Fibroblast of villous mesenchyme (primary cell): Measurements from ENCODE around the gene DCN. TPM values are rescaled to one million over a fixed set of nuclear protein-coding genes. Genes with fewer than 3 reads are reported as not detected.

Experiments
- DNase-seq: peaks from one replicate; pipeline ENCODE4 v3.0.0-alpha.2; 2010; ENCODE audit warnings: low read depth
- H3K4me3 ChIP-seq: 2 replicates; pipeline ENCODE4 v1.5.1; 2011; ENCODE audit warnings: low read depth, mild to moderate bottlenecking, low read length
- total RNA-seq: library from RNA; depleted of rRNA; stranded (reverse); fragments of >200 nt; gene quantifications from 2 replicates; pipeline ENCODE4 v1.2.3, GENCODE V29; 2012
- TF ChIP-seq, protein P1 (sequence below): IDR thresholded peaks from 2 replicates; pipeline ENCODE4 v1.5.1; 2012; ENCODE audit warnings: low read depth, mild to moderate bottlenecking, low read length; ENCODE audit not compliant: insufficient read depth

Gene DCN
- total RNA-seq, 1 donor = 125 TPM

DNA sequence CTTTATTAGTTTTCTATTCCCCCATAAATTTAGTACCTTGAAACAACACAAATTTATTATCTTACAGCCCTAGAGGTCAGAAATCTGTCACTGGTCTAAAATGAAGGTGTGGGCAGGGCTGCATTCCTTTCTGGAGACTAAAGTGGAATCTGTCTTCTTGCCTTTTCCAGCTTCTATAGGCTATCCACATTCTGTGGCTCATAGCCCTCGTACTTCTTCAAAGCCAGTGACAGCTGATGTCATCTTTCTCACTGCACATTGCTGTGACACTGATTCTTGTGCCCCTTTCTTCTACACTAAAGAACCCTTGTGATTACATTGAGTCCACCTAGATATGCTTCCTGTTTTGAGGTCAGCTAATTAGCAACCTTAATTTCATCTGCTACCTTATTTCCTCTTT, 23.2 kb upstream of the DCN start:
- no peak overlapping the region for H3K4me3 ChIP-seq
- TF ChIP-seq, protein P1, sequence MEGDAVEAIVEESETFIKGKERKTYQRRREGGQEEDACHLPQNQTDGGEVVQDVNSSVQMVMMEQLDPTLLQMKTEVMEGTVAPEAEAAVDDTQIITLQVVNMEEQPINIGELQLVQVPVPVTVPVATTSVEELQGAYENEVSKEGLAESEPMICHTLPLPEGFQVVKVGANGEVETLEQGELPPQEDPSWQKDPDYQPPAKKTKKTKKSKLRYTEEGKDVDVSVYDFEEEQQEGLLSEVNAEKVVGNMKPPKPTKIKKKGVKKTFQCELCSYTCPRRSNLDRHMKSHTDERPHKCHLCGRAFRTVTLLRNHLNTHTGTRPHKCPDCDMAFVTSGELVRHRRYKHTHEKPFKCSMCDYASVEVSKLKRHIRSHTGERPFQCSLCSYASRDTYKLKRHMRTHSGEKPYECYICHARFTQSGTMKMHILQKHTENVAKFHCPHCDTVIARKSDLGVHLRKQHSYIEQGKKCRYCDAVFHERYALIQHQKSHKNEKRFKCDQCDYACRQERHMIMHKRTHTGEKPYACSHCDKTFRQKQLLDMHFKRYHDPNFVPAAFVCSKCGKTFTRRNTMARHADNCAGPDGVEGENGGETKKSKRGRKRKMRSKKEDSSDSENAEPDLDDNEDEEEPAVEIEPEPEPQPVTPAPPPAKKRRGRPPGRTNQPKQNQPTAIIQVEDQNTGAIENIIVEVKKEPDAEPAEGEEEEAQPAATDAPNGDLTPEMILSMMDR = no peak
- DNase-seq = no peak

DNA sequence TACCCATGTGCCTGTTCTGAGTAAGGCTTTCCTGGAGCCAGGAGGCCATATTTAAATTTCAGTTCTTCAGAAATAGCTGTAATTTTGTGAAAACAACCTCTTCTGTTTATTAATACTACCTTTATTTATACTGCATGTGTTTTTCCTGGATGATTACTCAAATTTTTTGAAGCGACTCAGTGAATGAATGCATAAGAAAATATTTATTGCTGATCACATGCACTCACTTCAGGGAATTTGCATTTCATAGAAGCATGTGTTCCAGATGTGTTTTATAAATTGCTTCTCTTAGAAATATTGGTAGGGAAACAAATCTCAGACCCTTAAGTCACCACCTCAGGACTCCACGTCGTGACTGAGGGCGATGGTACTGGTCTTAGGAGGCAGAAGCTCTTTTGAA, 21.8 kb upstream of the DCN start:
- TF ChIP-seq, protein P1 = no peak
- H3K4me3 ChIP-seq = no peak overlapping the region
- DNase-seq = no peak

DNA sequence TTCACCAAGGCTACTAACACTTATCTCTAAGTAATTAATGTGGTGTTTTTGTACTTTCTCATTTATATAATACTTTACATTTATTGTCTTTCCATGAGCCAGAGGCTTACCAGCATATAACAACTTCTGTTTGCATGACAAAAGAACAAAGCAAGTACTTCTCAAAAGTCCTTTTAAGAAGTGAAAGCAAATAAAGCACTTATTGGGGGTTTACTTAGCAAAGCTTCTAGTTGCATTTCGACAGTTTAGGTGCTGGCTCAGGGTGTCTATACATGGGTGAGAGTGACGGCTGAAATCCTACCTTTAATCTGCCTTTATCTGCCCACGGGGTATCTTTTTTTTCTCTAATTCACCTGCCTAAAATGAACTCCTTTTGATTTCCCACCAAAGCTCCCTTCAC, 21.0 kb upstream of the DCN start:
- TF ChIP-seq, protein P1 = no peak
- DNase-seq = no peak
- no peak overlapping the region for H3K4me3 ChIP-seq

DNA sequence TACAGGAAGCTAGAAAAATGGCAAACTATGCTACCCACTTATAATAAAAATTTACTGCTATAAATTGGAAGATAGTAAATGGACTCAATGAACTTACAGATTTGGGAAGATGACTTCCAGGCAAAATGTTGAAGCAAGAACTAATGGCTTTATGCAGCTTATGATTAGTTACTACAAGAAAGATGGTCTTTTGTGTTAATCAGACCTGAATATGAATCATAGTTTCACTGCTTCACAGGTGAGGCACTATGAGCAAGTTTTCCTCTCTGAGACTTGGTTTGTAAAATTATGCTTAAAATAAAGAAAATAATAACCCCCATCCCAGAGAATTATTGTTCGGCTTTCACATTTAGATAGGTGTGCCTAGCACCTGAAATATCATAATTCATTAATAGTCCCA, 19.8 kb upstream of the DCN start:
- no peak overlapping the region for H3K4me3 ChIP-seq
- DNase-seq = no peak
- TF ChIP-seq, protein P1 = no peak

DNA sequence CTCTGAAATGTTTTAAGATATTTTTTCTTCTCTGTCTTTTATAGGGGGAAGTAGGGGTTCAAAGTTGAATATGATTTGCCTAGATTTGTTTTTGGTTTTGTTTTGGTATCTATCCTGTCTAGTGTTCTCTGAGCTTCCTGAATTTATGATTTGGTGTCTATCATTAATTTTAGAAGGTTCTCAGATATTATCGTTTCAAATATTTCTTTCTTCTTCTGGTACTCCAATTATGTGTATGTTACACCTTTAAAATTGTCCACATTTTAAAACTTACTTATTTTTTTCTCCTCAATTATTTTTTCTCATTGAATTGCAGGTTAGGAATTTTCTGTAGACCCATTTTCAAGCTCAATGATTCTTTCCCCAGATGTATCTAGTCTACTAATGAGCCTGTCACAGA, 13.8 kb upstream of the DCN start:
- no peak overlapping the region for H3K4me3 ChIP-seq
- DNase-seq = no peak
- TF ChIP-seq, protein P1 = no peak

DNA sequence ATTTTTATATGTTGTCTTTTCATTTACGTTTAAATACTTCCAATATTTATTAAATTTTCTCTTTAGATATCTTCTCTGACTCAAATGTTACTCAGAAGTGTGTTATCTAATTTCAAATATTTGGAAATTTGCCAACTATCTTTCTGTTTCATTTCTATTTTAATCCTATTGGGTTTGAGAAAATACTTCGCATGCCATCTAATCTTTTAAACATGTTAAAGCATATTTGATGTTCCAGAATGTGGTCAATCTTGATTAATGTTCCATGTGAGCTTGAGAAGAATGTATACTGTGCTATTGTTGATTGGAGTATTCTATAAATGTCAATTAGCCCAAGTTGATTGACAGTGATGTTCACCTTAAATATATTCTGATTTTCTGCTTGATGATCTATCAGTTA, 11.9 kb upstream of the DCN start:
- H3K4me3 ChIP-seq = no peak overlapping the region
- DNase-seq = no peak
- TF ChIP-seq, protein P1 = no peak

DNA sequence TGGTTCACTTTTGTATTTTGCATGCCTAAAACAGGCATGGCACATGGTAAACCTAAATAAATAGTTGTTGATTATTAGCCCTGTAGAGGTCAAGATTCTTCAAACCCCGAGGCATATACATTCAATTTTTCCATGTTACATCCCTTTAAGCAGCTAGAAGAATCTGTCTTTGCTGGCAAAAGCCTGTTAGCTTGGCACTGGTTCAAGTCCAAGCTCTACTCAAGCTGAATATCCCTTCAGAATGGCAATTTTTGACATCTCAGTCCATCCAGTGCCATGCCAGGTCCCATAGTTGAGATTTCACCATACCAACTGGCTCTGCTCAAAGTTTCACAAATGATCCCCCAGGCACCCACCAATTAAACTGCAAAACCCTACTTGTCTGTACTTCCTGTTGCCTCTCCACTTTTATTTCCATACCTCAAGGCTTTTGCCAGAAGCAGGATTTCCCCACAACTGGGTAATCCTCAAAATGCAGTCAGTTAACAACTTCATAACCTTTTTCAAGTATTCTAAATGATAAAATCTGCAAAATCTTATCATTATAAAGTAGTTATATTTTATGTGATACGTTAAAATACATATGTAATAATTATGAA, 9.0 kb upstream of the DCN start:
- TF ChIP-seq, protein P1 = no peak
- H3K4me3 ChIP-seq = no peak overlapping the region
- DNase-seq = no peak
